Astrocyte (in vitro differentiated cells and primary cell): ENCODE data around the gene KCTD10. TPM values are rescaled to one million over a fixed set of nuclear protein-coding genes. Genes with fewer than 3 reads are reported as not detected.

ENCODE experiments used
- DNase-seq: peaks from one replicate; pipeline ENCODE4 v3.0.0-alpha.2; 2010; ENCODE audit warnings: low read depth
- FAIRE-seq: peaks from 2 replicates; lab custom pipeline; 2011; peaks lifted over from hg19 to GRCh38; lab: Jason Lieb, UNC
- H2AFZ ChIP-seq: 2 replicates; pipeline ENCODE4 v1.6.0; 2012; ENCODE audit warnings: low read depth, low read length, inconsistent platforms
- H3K27ac ChIP-seq: 2 replicates; pipeline ENCODE4 v1.5.1; 2011; ENCODE audit warnings: low read depth, low read length, inconsistent platforms
- H3K27me3 ChIP-seq: 2 replicates; pipeline ENCODE4 v1.6.0; 2011; ENCODE audit warnings: low read length, inconsistent platforms; ENCODE audit not compliant: insufficient read depth
- H3K36me3 ChIP-seq: 2 replicates; pipeline ENCODE4 v1.5.1; 2011; ENCODE audit warnings: low read length, inconsistent platforms; ENCODE audit not compliant: insufficient read depth
- H3K4me1 ChIP-seq: 2 replicates; pipeline ENCODE4 v1.5.1; 2011; ENCODE audit warnings: low read length, inconsistent platforms; ENCODE audit not compliant: insufficient read depth
- H3K4me2 ChIP-seq: 2 replicates; pipeline ENCODE4 v1.6.0; 2012; ENCODE audit warnings: low read length, inconsistent platforms
- H3K4me3 ChIP-seq: 2 replicates; pipeline ENCODE4 v1.5.1; 2011; ENCODE audit warnings: low read depth, mild to moderate bottlenecking, low read length, inconsistent platforms; ENCODE audit not compliant: insufficient read depth
- H3K79me2 ChIP-seq: 2 replicates; pipeline ENCODE4 v1.6.0; 2012; ENCODE audit warnings: mild to moderate bottlenecking, low read length, inconsistent platforms; ENCODE audit not compliant: insufficient read depth
- H3K9ac ChIP-seq: 2 replicates; pipeline ENCODE4 v1.6.0; 2012; ENCODE audit warnings: mild to moderate bottlenecking, low read length, inconsistent platforms
- H3K9me3 ChIP-seq: 2 replicates; pipeline ENCODE4 v1.5.1; 2012; ENCODE audit warnings: low read depth, mild to moderate bottlenecking, low read length, inconsistent platforms; ENCODE audit not compliant: insufficient read depth
- H4K20me1 ChIP-seq: 2 replicates; pipeline ENCODE4 v1.6.0; 2012; ENCODE audit warnings: low read length, inconsistent platforms; ENCODE audit not compliant: insufficient read depth
- H3K27ac Mint-ChIP-seq: one replicate; pipeline ENCODE4 v1.8.0; 2021; ENCODE audit warnings: mild to moderate bottlenecking, mixed read lengths; ENCODE audit not compliant: unreplicated experiment
- H3K27me3 Mint-ChIP-seq: one replicate; pipeline ENCODE4 v1.8.0; 2021; ENCODE audit warnings: low read depth, mixed read lengths; ENCODE audit not compliant: unreplicated experiment
- H3K36me3 Mint-ChIP-seq: one replicate; pipeline ENCODE4 v1.8.0; 2021; ENCODE audit warnings: low read depth, mixed read lengths; ENCODE audit not compliant: unreplicated experiment
- H3K4me1 Mint-ChIP-seq: one replicate; pipeline ENCODE4 v1.8.0; 2021; ENCODE audit warnings: low read depth, mixed read lengths; ENCODE audit not compliant: unreplicated experiment
- H3K4me3 Mint-ChIP-seq: one replicate; pipeline ENCODE4 v1.8.0; 2021; ENCODE audit warnings: mild to moderate bottlenecking, moderate library complexity, mixed read lengths; ENCODE audit not compliant: unreplicated experiment
- H3K9me3 Mint-ChIP-seq: one replicate; pipeline ENCODE4 v1.8.0; 2021; ENCODE audit warnings: mild to moderate bottlenecking, mixed read lengths; ENCODE audit not compliant: unreplicated experiment
- CTCF ChIP-seq: IDR thresholded peaks from 2 replicates; pipeline ENCODE4 v1.5.1; 2011; ENCODE audit warnings: low read depth, mild to moderate bottlenecking, inconsistent platforms, low read length, moderate library complexity; ENCODE audit not compliant: insufficient read depth
- EZH2 ChIP-seq: IDR thresholded peaks from 2 replicates; pipeline ENCODE4 v1.6.1; 2012; ENCODE audit warnings: mild to moderate bottlenecking, low read length, inconsistent platforms; ENCODE audit not compliant: insufficient read depth
- total RNA-seq: library from RNA; stranded (reverse); gene quantifications from 2 replicates; pipeline ENCODE4 v1.2.1, GENCODE V29; 2021

Gene KCTD10
- total RNA-seq, 1 donor from 2014 or later: 118 TPM

GRCh38 chr12:109517619-109518018 lies 40.5 kb upstream of the KCTD10 start:
- Histone ChIP-seq H3K9me3 (no peaks in the 10 kb centered on the region), H2AFZ (no peak overlapping the region), H3K4me3 (no peak overlapping the region), H3K9ac (no peak overlapping the region), H3K4me1 (peaks cover 15% of the 10 kb centered on the region), H3K27me3 (no peaks in the 10 kb centered on the region), H3K4me2 (no peak overlapping the region), H3K36me3 (peaks cover 14% of the 10 kb centered on the region), H3K79me2 (no peaks in the 10 kb centered on the region), H4K20me1 (no peaks in the 10 kb centered on the region), H3K27ac (no peak overlapping the region)
- no peaks in the 10 kb centered on the region for H3K9me3 Mint-ChIP-seq
- peaks cover 15% of the 10 kb centered on the region for H3K4me1 Mint-ChIP-seq
- peaks cover 30% of the 10 kb centered on the region for H3K36me3 Mint-ChIP-seq
- DNase-seq: no peak
- no peak for FAIRE-seq
- no peak overlapping the region for H3K27ac Mint-ChIP-seq
- H3K27me3 Mint-ChIP-seq: no peaks in the 10 kb centered on the region
- no peak for TF ChIP-seq EZH2
- TF ChIP-seq CTCF: no peak
- H3K4me3 Mint-ChIP-seq: no peak overlapping the region

- Histone ChIP-seq H3K4me3 (no peak overlapping the region), H3K4me1 (peaks cover 5% of the 10 kb centered on the region), H3K27ac (no peak overlapping the region), H3K27me3 (no peaks in the 10 kb centered on the region), H2AFZ (no peak overlapping the region), H3K79me2 (no peaks in the 10 kb centered on the region), H3K9me3 (no peaks in the 10 kb centered on the region), H4K20me1 (no peaks in the 10 kb centered on the region), H3K36me3 (peaks cover 28% of the 10 kb centered on the region), H3K9ac (no peak overlapping the region), H3K4me2 (no peak overlapping the region)
- Mint-ChIP-seq H3K36me3 (peaks cover 33% of the 10 kb centered on the region), H3K4me1 (peaks cover 7% of the 10 kb centered on the region), H3K27ac (no peak overlapping the region), H3K4me3 (no peak overlapping the region), H3K27me3 (no peaks in the 10 kb centered on the region), H3K9me3 (no peaks in the 10 kb centered on the region)
- FAIRE-seq: no peak
- no peak for TF ChIP-seq EZH2
- no peak for TF ChIP-seq CTCF
- DNase-seq: no peak
Observed at GRCh38 chr12:109513977-109514376, 36.9 kb upstream of the KCTD10 start.

- TF ChIP-seq EZH2: no peak
- no peak for TF ChIP-seq CTCF
- no peak overlapping the region for H2AFZ ChIP-seq
- H3K4me2 ChIP-seq: no peak overlapping the region
- H3K79me2 ChIP-seq: no peaks in the 10 kb centered on the region
- H3K4me3 ChIP-seq: no peak overlapping the region
- H3K9me3 ChIP-seq: no peaks in the 10 kb centered on the region
- DNase-seq: no peak
- H3K27ac ChIP-seq: no peak overlapping the region
- H3K9me3 Mint-ChIP-seq: no peaks in the 10 kb centered on the region
- FAIRE-seq: no peak
- H3K4me1 Mint-ChIP-seq: peaks cover 4% of the 10 kb centered on the region
- no peak overlapping the region for H3K4me3 Mint-ChIP-seq
- no peak overlapping the region for H3K27ac Mint-ChIP-seq
- H3K4me1 ChIP-seq: no peaks in the 10 kb centered on the region
- H3K36me3 Mint-ChIP-seq: peaks cover 28% of the 10 kb centered on the region
- peaks cover 35% of the 10 kb centered on the region for H3K36me3 ChIP-seq
- no peaks in the 10 kb centered on the region for H3K27me3 Mint-ChIP-seq
- H4K20me1 ChIP-seq: no peaks in the 10 kb centered on the region
- no peak overlapping the region for H3K9ac ChIP-seq
- no peaks in the 10 kb centered on the region for H3K27me3 ChIP-seq
Observed at GRCh38 chr12:109513051-109513450, 36.0 kb upstream of the KCTD10 start.
